Measurements from ENCODE around the gene PLEKHA5. TPM values are rescaled to one million over a fixed set of nuclear protein-coding genes. Genes with fewer than 3 reads are reported as not detected.
"Not testable (repeated sequence)": the region's sequence is repeated elsewhere in the genome, so short reads cannot be mapped to it uniquely, and the experiment has no call there.

PLEKHA5 gene
- polyA plus RNA-seq, 1 donor (not counting 4 experiments of a cell fraction or from before 2014, with no cell fraction given) = 21.7 TPM

DNA sequence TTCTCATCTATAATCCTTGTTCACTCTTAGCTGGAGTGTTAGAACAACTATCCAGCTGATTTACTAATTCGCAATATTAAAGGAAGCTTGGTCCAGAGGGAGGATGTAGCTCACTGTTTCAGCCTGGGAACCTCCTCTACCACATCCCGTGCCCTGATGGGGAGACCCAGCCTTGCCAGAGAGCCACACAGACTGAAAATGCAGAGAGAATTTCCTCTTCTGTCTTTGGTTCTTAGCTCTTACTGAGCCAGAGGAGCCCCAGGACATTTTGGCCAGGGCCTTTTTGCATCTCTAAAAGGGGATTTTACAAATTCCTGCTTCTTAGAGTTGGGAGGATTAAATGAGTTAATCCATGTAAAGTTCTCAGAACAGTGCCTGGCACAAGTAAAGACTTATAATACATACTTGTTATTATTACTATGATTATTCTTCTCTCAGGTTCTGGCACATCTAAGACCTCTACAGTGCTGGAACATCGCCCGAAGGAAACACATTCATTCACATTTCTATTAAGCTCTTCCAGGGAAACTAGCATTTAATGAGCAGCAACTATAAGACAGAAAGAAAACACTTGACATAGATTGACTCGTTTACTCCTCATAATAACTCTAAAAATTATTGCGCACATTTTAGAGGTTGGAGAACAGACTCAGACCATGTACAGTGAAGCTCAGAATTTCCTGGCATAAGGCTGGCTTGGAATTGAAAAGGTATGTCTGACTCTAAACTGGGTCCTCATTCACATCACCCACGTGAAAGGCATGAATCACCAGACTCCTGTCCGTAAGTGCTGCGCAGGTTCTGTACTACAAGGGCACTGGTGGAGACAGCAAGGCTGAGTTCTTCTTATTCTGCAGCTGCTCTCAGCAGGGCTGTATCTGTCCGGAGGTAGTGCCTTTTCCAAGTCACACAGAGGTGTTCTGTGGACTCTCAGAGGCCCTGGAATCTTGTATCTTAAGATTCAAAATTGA, 282.0 kb downstream of the PLEKHA5 start:
- Histone ChIP-seq H3K27ac (ENCODE audit: control insufficient read depth, insufficient read depth, low read length) (peak overlapping the region; percentile 1), H3K4me2 (ENCODE audit: control insufficient read depth, extremely low read depth, insufficient read depth, low read depth, low read length) (peak overlapping the region; percentile 7), H3K9me3 (ENCODE audit: control insufficient read depth, low read depth, low read length) (no peaks in the 10 kb centered on the region), H3K27me3 (ENCODE audit: control insufficient read depth, extremely low read depth, insufficient read depth, low read length) (no peaks in the 10 kb centered on the region), H3K9ac (ENCODE audit: control insufficient read depth, extremely low read depth, insufficient read depth, low read length) (no peak overlapping the region), H3K9me1 (ENCODE audit: control insufficient read depth, extremely low read depth, insufficient read depth, low read length) (no peaks in the 10 kb centered on the region), H3K4me3 (ENCODE audit: control insufficient read depth in 2 of 3, extremely low read depth in 1 of 3, insufficient read depth in 2 of 3, low read depth in 1 of 3, low read length in 3 of 3) (no peak overlapping the region), H4K20me1 (ENCODE audit: control insufficient read depth, extremely low read depth, insufficient read depth, low read length) (no peaks in the 10 kb centered on the region), H3K4me1 (ENCODE audit: control insufficient read depth, extremely low read depth, insufficient read depth, low read length) (peaks cover 21% of the 10 kb centered on the region), H3K36me3 (ENCODE audit: control insufficient read depth in 2 of 2, extremely low read depth in 1 of 2, insufficient read depth in 2 of 2, low read length in 2 of 2) (no peaks in the 10 kb centered on the region), H2AFZ (ENCODE audit: control insufficient read depth, low read length) (peak overlapping the region; percentile 68), H3K79me2 (ENCODE audit: control insufficient read depth, insufficient read depth, low read length) (no peaks in the 10 kb centered on the region)
- dilution Hi-C loops (cut with MboI; ENCODE audit: extremely low pct_ligation_motif_present, low sequenced_read_pairs) = no loop called here
- DNase-seq (ENCODE audit: low read depth, low spot score) = peak; percentile 44
- peak; percentile 97 for FAIRE-seq
- TF ChIP-seq EZH2 (IDR thresholded peaks at IDR 0.05; ENCODE audit: low read length) = no peak
- TF ChIP-seq, protein P1, sequence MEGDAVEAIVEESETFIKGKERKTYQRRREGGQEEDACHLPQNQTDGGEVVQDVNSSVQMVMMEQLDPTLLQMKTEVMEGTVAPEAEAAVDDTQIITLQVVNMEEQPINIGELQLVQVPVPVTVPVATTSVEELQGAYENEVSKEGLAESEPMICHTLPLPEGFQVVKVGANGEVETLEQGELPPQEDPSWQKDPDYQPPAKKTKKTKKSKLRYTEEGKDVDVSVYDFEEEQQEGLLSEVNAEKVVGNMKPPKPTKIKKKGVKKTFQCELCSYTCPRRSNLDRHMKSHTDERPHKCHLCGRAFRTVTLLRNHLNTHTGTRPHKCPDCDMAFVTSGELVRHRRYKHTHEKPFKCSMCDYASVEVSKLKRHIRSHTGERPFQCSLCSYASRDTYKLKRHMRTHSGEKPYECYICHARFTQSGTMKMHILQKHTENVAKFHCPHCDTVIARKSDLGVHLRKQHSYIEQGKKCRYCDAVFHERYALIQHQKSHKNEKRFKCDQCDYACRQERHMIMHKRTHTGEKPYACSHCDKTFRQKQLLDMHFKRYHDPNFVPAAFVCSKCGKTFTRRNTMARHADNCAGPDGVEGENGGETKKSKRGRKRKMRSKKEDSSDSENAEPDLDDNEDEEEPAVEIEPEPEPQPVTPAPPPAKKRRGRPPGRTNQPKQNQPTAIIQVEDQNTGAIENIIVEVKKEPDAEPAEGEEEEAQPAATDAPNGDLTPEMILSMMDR (optimal IDR thresholded peaks at IDR 0.05 in 1 of 3, IDR thresholded peaks at IDR 0.05 in 1 of 3, conservative IDR thresholded peaks at IDR 0.05 in 1 of 3; ENCODE audit: extremely low read depth in 1 of 3, insufficient read depth in 2 of 3, low read length in 3 of 3) = no peak

- TF ChIP-seq, protein P1 (optimal IDR thresholded peaks at IDR 0.05 in 1 of 3, IDR thresholded peaks at IDR 0.05 in 1 of 3, conservative IDR thresholded peaks at IDR 0.05 in 1 of 3; ENCODE audit: extremely low read depth in 1 of 3, insufficient read depth in 2 of 3, low read length in 3 of 3) = no peak
- TF ChIP-seq EZH2 (IDR thresholded peaks at IDR 0.05; ENCODE audit: low read length) = no peak
- dilution Hi-C loops (cut with MboI; ENCODE audit: extremely low pct_ligation_motif_present, low sequenced_read_pairs) = no loop called here
- H3K27me3 ChIP-seq (ENCODE audit: control insufficient read depth, extremely low read depth, insufficient read depth, low read length) = no peaks in the 10 kb centered on the region
Observed at GRCh38 chr12:19412844-19413243, 283.3 kb downstream of the PLEKHA5 start.

DNA sequence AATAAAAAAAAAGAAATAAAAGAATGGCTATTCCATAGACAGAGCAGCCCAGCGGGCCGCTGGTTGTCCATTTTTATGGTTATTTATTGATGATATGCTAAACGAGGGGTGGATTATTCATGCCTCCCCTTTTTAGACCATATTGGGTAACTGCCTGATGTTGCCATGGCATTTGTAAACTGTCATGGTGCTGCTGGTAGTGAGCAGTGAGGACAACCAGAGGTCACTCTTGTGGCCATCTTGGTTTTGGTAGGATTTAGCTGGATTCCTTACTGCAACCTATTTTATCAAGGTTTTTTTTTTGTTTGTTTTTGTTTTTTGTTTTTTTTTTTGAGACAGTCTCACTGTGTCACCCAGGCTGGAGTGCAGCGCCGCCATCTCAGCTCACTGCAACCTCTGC, 284.0 kb downstream of the PLEKHA5 start:
- H3K27ac ChIP-seq (ENCODE audit: control insufficient read depth, insufficient read depth, low read length); dilution Hi-C loops (cut with MboI; ENCODE audit: extremely low pct_ligation_motif_present, low sequenced_read_pairs); H3K27me3 ChIP-seq (ENCODE audit: control insufficient read depth, extremely low read depth, insufficient read depth, low read length); H3K36me3 ChIP-seq (ENCODE audit: control insufficient read depth in 2 of 2, extremely low read depth in 1 of 2, insufficient read depth in 2 of 2, low read length in 2 of 2); H4K20me1 ChIP-seq (ENCODE audit: control insufficient read depth, extremely low read depth, insufficient read depth, low read length); H3K4me3 ChIP-seq (ENCODE audit: control insufficient read depth in 2 of 3, extremely low read depth in 1 of 3, insufficient read depth in 2 of 3, low read depth in 1 of 3, low read length in 3 of 3); H3K9me3 ChIP-seq (ENCODE audit: control insufficient read depth, low read depth, low read length); FAIRE-seq; H3K79me2 ChIP-seq (ENCODE audit: control insufficient read depth, insufficient read depth, low read length); DNase-seq (ENCODE audit: low read depth, low spot score); H3K4me2 ChIP-seq (ENCODE audit: control insufficient read depth, extremely low read depth, insufficient read depth, low read depth, low read length); H3K9ac ChIP-seq (ENCODE audit: control insufficient read depth, extremely low read depth, insufficient read depth, low read length); H3K9me1 ChIP-seq (ENCODE audit: control insufficient read depth, extremely low read depth, insufficient read depth, low read length); H2AFZ ChIP-seq (ENCODE audit: control insufficient read depth, low read length): not testable (repeated sequence)
- peaks cover 21% of the 10 kb centered on the region for H3K4me1 ChIP-seq (ENCODE audit: control insufficient read depth, extremely low read depth, insufficient read depth, low read length)

More at GRCh38 chr12:19412844-19413243, 283.3 kb downstream of the PLEKHA5 start:
- no peaks in the 10 kb centered on the region for H3K79me2 ChIP-seq (ENCODE audit: control insufficient read depth, insufficient read depth, low read length)
- no peak overlapping the region for H3K9ac ChIP-seq (ENCODE audit: control insufficient read depth, extremely low read depth, insufficient read depth, low read length)
- no peaks in the 10 kb centered on the region for H3K9me3 ChIP-seq (ENCODE audit: control insufficient read depth, low read depth, low read length)
- no peaks in the 10 kb centered on the region for H3K9me1 ChIP-seq (ENCODE audit: control insufficient read depth, extremely low read depth, insufficient read depth, low read length)
- DNase-seq (ENCODE audit: low read depth, low spot score) = no peak
- FAIRE-seq = no peak
- no peaks in the 10 kb centered on the region for H3K36me3 ChIP-seq (ENCODE audit: control insufficient read depth in 2 of 2, extremely low read depth in 1 of 2, insufficient read depth in 2 of 2, low read length in 2 of 2)
- no peak overlapping the region for H3K27ac ChIP-seq (ENCODE audit: control insufficient read depth, insufficient read depth, low read length)
- no peak overlapping the region for H3K4me2 ChIP-seq (ENCODE audit: control insufficient read depth, extremely low read depth, insufficient read depth, low read depth, low read length)
- H3K4me1 ChIP-seq (ENCODE audit: control insufficient read depth, extremely low read depth, insufficient read depth, low read length) = peaks cover 21% of the 10 kb centered on the region
- no peak overlapping the region for H2AFZ ChIP-seq (ENCODE audit: control insufficient read depth, low read length)
- H3K4me3 ChIP-seq (ENCODE audit: control insufficient read depth in 2 of 3, extremely low read depth in 1 of 3, insufficient read depth in 2 of 3, low read depth in 1 of 3, low read length in 3 of 3) = no peak overlapping the region
- no peaks in the 10 kb centered on the region for H4K20me1 ChIP-seq (ENCODE audit: control insufficient read depth, extremely low read depth, insufficient read depth, low read length)

Data from keratinocyte (primary cell).